PC-9 (cell line): ENCODE data around the gene STK17A.

Experiments used
- EZH2 ChIP-seq: fragments of 200-600 bp; sonication (generic); IDR thresholded peaks from 2 replicates; pipeline ENCODE4 v1.8.0; 2017; ENCODE audit warnings: antibody characterized with exemption, low read depth
- TF ChIP-seq, protein P1 (sequence below): fragments of 200-600 bp; sonication (generic); conservative IDR thresholded peaks from 2 replicates; pipeline ENCODE4 v1.6.1; 2017; ENCODE audit warnings: mixed run types, antibody characterized with exemption, mild to moderate bottlenecking, moderate library complexity

DNA sequence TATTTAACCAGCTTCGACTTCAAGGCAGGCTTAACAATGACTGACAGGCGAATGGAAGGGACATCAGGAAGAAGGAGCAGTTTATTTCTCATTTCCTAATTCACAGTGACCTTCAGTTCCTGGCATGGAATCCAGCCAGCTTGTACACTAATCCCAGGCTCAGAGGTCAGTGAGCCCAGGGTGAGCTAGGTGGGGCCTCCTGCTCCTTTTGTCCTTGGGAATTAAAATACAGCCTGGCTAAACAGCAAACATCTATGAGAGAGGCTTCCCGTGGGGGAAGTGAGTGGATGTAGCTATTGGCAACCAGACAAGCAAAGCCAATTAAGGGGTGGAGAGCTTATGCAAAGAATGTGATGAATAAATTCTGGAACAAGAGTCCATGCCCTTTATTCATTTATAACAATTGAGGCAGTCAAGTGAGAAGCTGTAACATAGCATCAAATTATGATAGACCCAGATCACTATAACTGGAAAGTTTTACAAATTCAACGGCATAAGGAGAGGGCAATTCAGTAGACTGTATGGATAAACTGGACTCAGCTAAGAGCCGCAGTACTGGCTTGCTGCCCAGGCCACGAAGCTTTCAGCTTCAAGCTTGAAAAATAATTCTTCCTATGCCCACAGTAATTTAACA lies 57.1 kb downstream of the STK17A start:
- TF ChIP-seq, protein P1, sequence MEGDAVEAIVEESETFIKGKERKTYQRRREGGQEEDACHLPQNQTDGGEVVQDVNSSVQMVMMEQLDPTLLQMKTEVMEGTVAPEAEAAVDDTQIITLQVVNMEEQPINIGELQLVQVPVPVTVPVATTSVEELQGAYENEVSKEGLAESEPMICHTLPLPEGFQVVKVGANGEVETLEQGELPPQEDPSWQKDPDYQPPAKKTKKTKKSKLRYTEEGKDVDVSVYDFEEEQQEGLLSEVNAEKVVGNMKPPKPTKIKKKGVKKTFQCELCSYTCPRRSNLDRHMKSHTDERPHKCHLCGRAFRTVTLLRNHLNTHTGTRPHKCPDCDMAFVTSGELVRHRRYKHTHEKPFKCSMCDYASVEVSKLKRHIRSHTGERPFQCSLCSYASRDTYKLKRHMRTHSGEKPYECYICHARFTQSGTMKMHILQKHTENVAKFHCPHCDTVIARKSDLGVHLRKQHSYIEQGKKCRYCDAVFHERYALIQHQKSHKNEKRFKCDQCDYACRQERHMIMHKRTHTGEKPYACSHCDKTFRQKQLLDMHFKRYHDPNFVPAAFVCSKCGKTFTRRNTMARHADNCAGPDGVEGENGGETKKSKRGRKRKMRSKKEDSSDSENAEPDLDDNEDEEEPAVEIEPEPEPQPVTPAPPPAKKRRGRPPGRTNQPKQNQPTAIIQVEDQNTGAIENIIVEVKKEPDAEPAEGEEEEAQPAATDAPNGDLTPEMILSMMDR: no peak
- no peak for TF ChIP-seq EZH2
